NT2/D1 (cell line): ENCODE data around the gene SIGLEC11.

ENCODE experiments used
- SUZ12 ChIP-seq: IDR thresholded peaks from 2 replicates; pipeline ENCODE4 v1.6.1; 2011; ENCODE audit not compliant: insufficient read length, insufficient read depth; ENCODE audit errors: extremely low read depth
- ZNF274 ChIP-seq: IDR thresholded peaks from 2 replicates; pipeline ENCODE4 v1.6.1; 2011; ENCODE audit warnings: mild to moderate bottlenecking, low read depth, low read length

- TF ChIP-seq ZNF274 (no peak), SUZ12 (no peak)
Measured at GRCh38 chr19:49977076-49977475, 16.1 kb upstream of the SIGLEC11 start.
